SK-N-SH (cell line): Measurements from ENCODE around the gene IL10RB. TPM values are rescaled to one million over a fixed set of nuclear protein-coding genes. Genes with fewer than 3 reads are reported as not detected.

ENCODE experiments used
- CTCF ChIA-PET: fragments of 300-600, 350-600 bp; formaldehyde crosslinking; extraction: SDS; loops from one replicate; lab custom pipeline; 2021; lab: Yijun Ruan, JAX
- POLR2A ChIA-PET: fragments of 350-600 bp; sonication (Branson Sonifier 250); formaldehyde crosslinking; extraction: SDS; loops from one replicate; lab custom pipeline; 2020; ENCODE audit warnings: antibody characterized with exemption, inconsistent platforms; lab: Yijun Ruan, JAX
- DNase-seq: peaks from one replicate; pipeline ENCODE4 v3.0.0; 2012
- H2AFZ ChIP-seq: fragments of 200-600 bp; sonication (generic); 2 replicates; pipeline ENCODE4 v1.8.1; 2016; ENCODE audit warnings: antibody characterized with exemption, mild to moderate bottlenecking, low read depth
- H3F3A ChIP-seq: fragments of 200-600 bp; sonication (generic); replicated peaks from 2 replicates; pipeline ENCODE3; 2016; ENCODE audit warnings: antibody characterized with exemption, mild to moderate bottlenecking; ENCODE audit not compliant: insufficient read depth
- H3K27ac ChIP-seq, 2 experiments: fragments of 200-500 bp in 1 of 2; fragments of 200-600 bp in 1 of 2; sonication (Bioruptor generic) in 1 of 2; sonication (generic), shearing (Covaris generic) in 1 of 2; 2 replicates each; pipeline versions ENCODE4 v1.5.1 to v1.6.1; 2014 to 2016; ENCODE audit warnings: low read depth in 2 of 2, inconsistent platforms in 1 of 2, low read length in 1 of 2, mild to moderate bottlenecking in 1 of 2, mixed read lengths in 1 of 2
- H3K27me3 ChIP-seq: fragments of 200-600 bp; sonication (generic), shearing (Covaris generic); 2 replicates; pipeline ENCODE4 v1.6.1; 2016; ENCODE audit warnings: mixed run types; ENCODE audit not compliant: insufficient read depth
- H3K36me3 ChIP-seq, 2 experiments: fragments of 200-500 bp in 1 of 2; fragments of 200-600 bp in 1 of 2; sonication (Bioruptor generic) in 1 of 2; sonication (generic) in 1 of 2; replicated peaks in 1 of 2; 2 replicates each; pipeline versions ENCODE3 to v1.5.1; 2014 to 2016; ENCODE audit warnings: low read length in 1 of 2, mild to moderate bottlenecking in 1 of 2; ENCODE audit not compliant: insufficient read depth in 2 of 2, control insufficient read depth in 1 of 2
- H3K4me1 ChIP-seq, 2 experiments: fragments of 200-500 bp in 1 of 2; fragments of 200-600 bp in 1 of 2; sonication (Bioruptor generic) in 1 of 2; sonication (generic), shearing (Covaris generic) in 1 of 2; 2 replicates each; pipeline versions ENCODE4 v1.5.1 to v1.6.1; 2014 to 2016; ENCODE audit warnings: low read depth in 1 of 2, low read length in 1 of 2, mixed run types in 1 of 2; ENCODE audit not compliant: insufficient read depth in 2 of 2, control insufficient read depth in 1 of 2
- H3K4me2 ChIP-seq: fragments of 200-600 bp; sonication (generic), shearing (Covaris generic); 2 replicates; pipeline ENCODE4 v1.6.1; 2017; ENCODE audit warnings: mixed run types
- H3K4me3 ChIP-seq, 2 experiments: fragments of 200-500 bp in 1 of 2; fragments of 200-600 bp in 1 of 2; sonication (Bioruptor generic) in 1 of 2; sonication (generic), shearing (Covaris generic) in 1 of 2; 2 replicates each; pipeline versions ENCODE4 v1.5.1 to v1.8.1; 2014 to 2016; ENCODE audit warnings: low read depth in 2 of 2, inconsistent platforms in 1 of 2, low read length in 1 of 2, mild to moderate bottlenecking in 1 of 2, mixed read lengths in 1 of 2, moderate library complexity in 1 of 2
- H3K79me2 ChIP-seq: fragments of 200-600 bp; sonication (generic); 2 replicates; pipeline ENCODE4 v1.8.1; 2017; ENCODE audit warnings: mild to moderate bottlenecking; ENCODE audit not compliant: insufficient read depth
- H3K9ac ChIP-seq: fragments of 200-600 bp; sonication (generic); 2 replicates; pipeline ENCODE4 v1.6.1; 2017; ENCODE audit warnings: mixed run types
- H3K9me2 ChIP-seq: fragments of 200-600 bp; sonication (generic); 2 replicates; pipeline ENCODE4 v1.6.1; 2017; ENCODE audit warnings: mixed run types
- H3K9me3 ChIP-seq: fragments of 200-600 bp; sonication (generic); 2 replicates; pipeline ENCODE4 v1.6.1; 2017; ENCODE audit warnings: mixed run types, mild to moderate bottlenecking, moderate library complexity
- H4K20me1 ChIP-seq: fragments of 200-600 bp; sonication (generic); 2 replicates; pipeline ENCODE4 v1.6.1; 2017; ENCODE audit warnings: mild to moderate bottlenecking, mixed run types; ENCODE audit not compliant: insufficient read depth
- CHD2 ChIP-seq: fragments of 150-350 bp; IDR thresholded peaks from 2 replicates; pipeline ENCODE4 v1.6.1; 2018; ENCODE audit warnings: low read length; ENCODE audit not compliant: partially characterized antibody
- ELF1 ChIP-seq: IDR thresholded peaks from 2 replicates; pipeline ENCODE4 v1.4.0; 2012
- EZH2phosphoT487 ChIP-seq: fragments of 200-600 bp; sonication (generic); IDR thresholded peaks from 2 replicates; pipeline ENCODE4 v1.6.1; 2017; ENCODE audit warnings: low read depth, mixed run types, mild to moderate bottlenecking, antibody characterized with exemption, moderate library complexity, borderline replicate concordance
- FOSL2 ChIP-seq: IDR thresholded peaks from 2 replicates; pipeline ENCODE4 v1.4.0; 2012; ENCODE audit warnings: low read depth, mild to moderate bottlenecking, moderate library complexity, borderline replicate concordance
- FOXJ3 ChIP-seq: sonication (generic); formaldehyde crosslinking; IDR thresholded peaks from 2 replicates; pipeline ENCODE4 v1.5.1; 2020; ENCODE audit warnings: mild to moderate bottlenecking, missing genetic modification reagents
- GABPA ChIP-seq: IDR thresholded peaks from 2 replicates; pipeline ENCODE4 v1.4.0; 2012; ENCODE audit warnings: low read depth, mild to moderate bottlenecking
- GATA2 ChIP-seq: sonication (generic); formaldehyde crosslinking; IDR thresholded peaks from 2 replicates; pipeline ENCODE4 v1.5.0; 2020; ENCODE audit warnings: mild to moderate bottlenecking, missing genetic modification reagents
- IRF3 ChIP-seq: fragments of 150-350 bp; IDR thresholded peaks from 2 replicates; pipeline ENCODE4 v1.6.1; 2016; ENCODE audit warnings: mild to moderate bottlenecking, low read depth, low read length
- MAX ChIP-seq: IDR thresholded peaks from 2 replicates; pipeline ENCODE4 v1.4.0; 2012; ENCODE audit warnings: low read depth
- NFIC ChIP-seq: IDR thresholded peaks from 2 replicates; pipeline ENCODE4 v1.4.0; 2012; ENCODE audit warnings: borderline replicate concordance
- NRF1 ChIP-seq: IDR thresholded peaks from 2 replicates; pipeline ENCODE4 v1.6.1; 2012; ENCODE audit warnings: low read depth, mild to moderate bottlenecking, low read length
- RAD21 ChIP-seq: IDR thresholded peaks from 2 replicates; pipeline ENCODE4 v1.6.1; 2012; ENCODE audit warnings: mild to moderate bottlenecking, low read length
- RCOR1 ChIP-seq: fragments of 150-350 bp; IDR thresholded peaks from 2 replicates; pipeline ENCODE4 v1.6.1; 2017; ENCODE audit warnings: antibody characterized with exemption, low read length
- REST ChIP-seq: IDR thresholded peaks from 2 replicates; pipeline ENCODE4 v1.6.1; 2012; ENCODE audit warnings: mild to moderate bottlenecking, low read depth, low read length, moderate library complexity
- SIN3A ChIP-seq: IDR thresholded peaks from 2 replicates; pipeline ENCODE4 v1.6.1; 2012; ENCODE audit warnings: low read depth, mild to moderate bottlenecking, low read length, moderate library complexity, borderline replicate concordance
- SMC3 ChIP-seq: IDR thresholded peaks from 2 replicates; pipeline ENCODE4 v1.6.1; 2012; ENCODE audit warnings: low read depth, low read length, improper control_type of control experiment
- TEAD4 ChIP-seq: IDR thresholded peaks from 2 replicates; pipeline ENCODE4 v1.4.0; 2012; ENCODE audit warnings: mild to moderate bottlenecking, borderline replicate concordance; ENCODE audit not compliant: insufficient read depth
- YY1 ChIP-seq: IDR thresholded peaks from 2 replicates; pipeline ENCODE4 v1.4.0; 2012; ENCODE audit warnings: low read depth, mild to moderate bottlenecking
- ZBTB33 ChIP-seq: IDR thresholded peaks from 2 replicates; pipeline ENCODE4 v1.4.0; 2012; ENCODE audit warnings: low read depth, borderline replicate concordance
- WGBS: methylation state at CpG from one replicate; pipeline ENCODE4 v1.1.6; 2017; ENCODE audit warnings: low lambda C conversion rate; 5-methylcytosine and 5-hydroxymethylcytosine counted together
- polyA plus RNA-seq, 3 experiments: library from polyadenylated mRNA; depleted of rRNA; stranded (reverse); fragments of >200 nt; gene quantifications; 2 replicates each; pipeline ENCODE4 v1.2.3, GENCODE V29; 2012

The IL10RB gene
- polyA plus RNA-seq, 1 of the 3 experiments (the other 2 are of a cell fraction), result 20.1 TPM

- ChIA-PET CTCF (interaction anchor here (1.1 kb wide), 1 partner anchor 55 kb away, joined by 3 read pairs; no protein-coding TSS in a partner anchor), POLR2A (no interaction called here)
- TF ChIP-seq GABPA (no peak), NRF1 (no peak), ELF1 (no peak), NFIC (no peak), MAX (no peak), TEAD4 (no peak), RAD21 (no peak), IRF3 (no peak), CHD2 (no peak), RCOR1 (no peak), ZBTB33 (no peak), YY1 (no peak), GATA2 (no peak), FOXJ3 (CRISPR knock-in tag) (no peak), EZH2phosphoT487 (no peak), FOSL2 (no peak)
- Histone ChIP-seq H3K4me1 (no peaks in the 10 kb centered on the region), H3K36me3 (peaks cover 27 to 58% of the 10 kb centered on the region in 2 experiments), H3K9me3 (no peaks in the 10 kb centered on the region), H3K79me2 (no peaks in the 10 kb centered on the region), H4K20me1 (no peaks in the 10 kb centered on the region), H2AFZ (no peak overlapping the region), H3K9ac (no peak overlapping the region), H3K4me3 (no peak overlapping the region), H3K27ac (no peak overlapping the region), H3K4me2 (no peak overlapping the region), H3K9me2 (no peaks in the 10 kb centered on the region), H3F3A (no peaks in the 10 kb centered on the region), H3K27me3 (no peaks in the 10 kb centered on the region)
- WGBS, result 95% methylated on average over 5 of the region's 5 CpGs
- no peak for DNase-seq
Measured at GRCh38 chr21:33254766-33255165, 11.4 kb upstream of the IL10RB start.

- H3K4me3 ChIP-seq, result no peak overlapping the region
- H3K4me2 ChIP-seq, result no peak overlapping the region
- no peaks in the 10 kb centered on the region for H3K79me2 ChIP-seq
- H3K9ac ChIP-seq, result no peak overlapping the region
- 53% methylated on average over 1 of the region's 1 CpG for WGBS
- H3K9me2 ChIP-seq, result no peaks in the 10 kb centered on the region
- H3K9me3 ChIP-seq, result no peaks in the 10 kb centered on the region
- H3F3A ChIP-seq, result no peaks in the 10 kb centered on the region
- H3K36me3 ChIP-seq, result peaks cover 24 to 56% of the 10 kb centered on the region in 2 experiments
- ChIA-PET CTCF (interaction anchor here (1.0 kb wide), 1 partner anchor 58 kb away, joined by 3 read pairs; no protein-coding TSS in a partner anchor), POLR2A (no interaction called here)
- no peak overlapping the region for H2AFZ ChIP-seq
- no peaks in the 10 kb centered on the region for H4K20me1 ChIP-seq
- H3K27me3 ChIP-seq, result no peaks in the 10 kb centered on the region
- H3K27ac ChIP-seq, result no peak overlapping the region
- no peaks in the 10 kb centered on the region for H3K4me1 ChIP-seq
- DNase-seq, result no peak
- TF ChIP-seq SIN3A (no peak), REST (no peak), SMC3 (no peak), NFIC (no peak)
Measured at GRCh38 chr21:33255404-33255803, 10.8 kb upstream of the IL10RB start.
